DOHH2 (cell line): Measurements from ENCODE around the gene ITGAX.

Experiments used
- H3F3A ChIP-seq: fragments of 200-600 bp; sonication (generic), shearing (Covaris generic); 2 replicates; pipeline ENCODE4 v1.6.0; 2016; ENCODE audit warnings: antibody characterized with exemption, mild to moderate bottlenecking; ENCODE audit not compliant: control insufficient read depth, insufficient read depth
- H3K27ac ChIP-seq: fragments of 200-600 bp; sonication (generic); 2 replicates; pipeline ENCODE4 v1.5.1; 2014; ENCODE audit warnings: low read depth, mild to moderate bottlenecking, low read length, moderate library complexity
- H3K27me3 ChIP-seq: fragments of 200-600 bp; sonication (generic); 2 replicates; pipeline ENCODE4 v1.6.1; 2014; ENCODE audit warnings: mild to moderate bottlenecking, low read length, mixed read lengths; ENCODE audit not compliant: control insufficient read depth
- H3K36me3 ChIP-seq: fragments of 200-600 bp; sonication (generic); 2 replicates; pipeline ENCODE4 v1.6.1; 2014; ENCODE audit warnings: mild to moderate bottlenecking, low read length, moderate library complexity, mixed read lengths; ENCODE audit not compliant: control insufficient read depth
- H3K4me1 ChIP-seq: fragments of 200-600 bp; sonication (generic); 2 replicates; pipeline ENCODE4 v1.6.1; 2014; ENCODE audit warnings: mild to moderate bottlenecking, low read length, mixed read lengths; ENCODE audit not compliant: control insufficient read depth
- H3K4me2 ChIP-seq: fragments of 200-600 bp; sonication (generic); 2 replicates; pipeline ENCODE4 v1.6.0; 2014; ENCODE audit warnings: mild to moderate bottlenecking, low read length, moderate library complexity
- H3K4me3 ChIP-seq: fragments of 200-600 bp; sonication (generic); 2 replicates; pipeline ENCODE4 v1.5.1; 2014; ENCODE audit warnings: mild to moderate bottlenecking, low read length, mixed read lengths
- H3K79me2 ChIP-seq: fragments of 200-600 bp; sonication (generic); 2 replicates; pipeline ENCODE4 v1.6.1; 2014; ENCODE audit warnings: mild to moderate bottlenecking, low read length, mixed read lengths; ENCODE audit not compliant: control insufficient read depth
- H3K9me2 ChIP-seq: fragments of 200-600 bp; sonication (generic); replicated peaks from 2 replicates; pipeline ENCODE4 v1.6.1; 2014; ENCODE audit warnings: mild to moderate bottlenecking, low read length, mixed read lengths; ENCODE audit not compliant: control insufficient read depth
- H3K9me3 ChIP-seq: fragments of 200-600 bp; sonication (generic); 2 replicates; pipeline ENCODE4 v1.6.1; 2014; ENCODE audit warnings: antibody characterized with exemption, low read length, mixed read lengths; ENCODE audit not compliant: control insufficient read depth, insufficient read depth
- H4K20me1 ChIP-seq: fragments of 200-600 bp; sonication (generic); 2 replicates; pipeline ENCODE4 v1.6.0; 2014; ENCODE audit warnings: low read depth, mild to moderate bottlenecking, antibody characterized with exemption, low read length, moderate library complexity; ENCODE audit not compliant: control insufficient read depth, insufficient read depth
- EZH2phosphoT487 ChIP-seq: fragments of 200-600 bp; sonication (generic); IDR thresholded peaks from 2 replicates; pipeline ENCODE4 v1.6.1; 2017; ENCODE audit warnings: borderline replicate concordance, mild to moderate bottlenecking, antibody characterized with exemption, low read length, moderate library complexity, mixed read lengths
- TF ChIP-seq, protein P1 (sequence below): fragments of 200-600 bp; sonication (generic); IDR thresholded peaks from one replicate; pipeline ENCODE4 v1.5.1; 2014; ENCODE audit warnings: antibody characterized with exemption, mild to moderate bottlenecking, low read depth, low read length; ENCODE audit not compliant: poor library complexity, severe bottlenecking

ITGAX gene

DNA sequence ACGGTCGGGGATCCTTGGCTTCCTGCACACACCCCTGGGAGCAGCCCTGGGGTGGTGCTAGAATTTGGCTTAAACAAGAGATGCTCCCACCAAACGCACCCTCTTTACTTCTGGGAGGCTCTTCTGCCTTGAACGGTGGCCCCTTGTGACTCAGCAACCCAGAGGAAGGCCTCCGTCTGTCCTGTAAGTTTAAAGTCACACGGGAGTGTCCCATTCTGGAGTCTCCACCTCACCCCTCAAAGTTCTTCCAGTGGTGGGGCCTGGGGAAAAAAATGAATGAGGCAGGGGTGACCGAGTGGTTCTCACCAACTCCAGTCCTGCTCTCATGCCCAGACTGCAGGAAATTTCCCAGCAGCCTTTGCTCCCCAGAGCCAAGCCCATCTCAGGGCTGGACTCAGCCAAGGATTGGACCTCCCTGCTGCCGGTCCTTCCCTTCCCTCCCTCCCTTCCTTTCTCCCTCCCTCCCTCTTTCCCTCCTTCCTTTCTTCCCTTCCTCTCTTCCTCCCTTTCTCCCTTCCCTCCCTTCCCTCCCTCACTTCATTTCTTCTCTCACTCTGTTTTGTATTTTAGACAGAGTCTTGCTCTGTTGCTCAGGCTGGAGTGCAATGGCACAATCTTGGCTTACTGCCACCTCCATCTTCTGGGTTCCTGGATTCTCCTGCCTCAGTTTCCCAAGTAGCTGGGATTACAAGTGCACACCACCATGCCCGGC is 49.5 kb downstream of the ITGAX start:
- H4K20me1 ChIP-seq = no peaks in the 10 kb centered on the region
- H3K4me2 ChIP-seq = no peak overlapping the region
- H3F3A ChIP-seq = no peaks in the 10 kb centered on the region
- H3K27ac ChIP-seq = no peak overlapping the region
- H3K4me3 ChIP-seq = no peak overlapping the region
- no peaks in the 10 kb centered on the region for H3K9me2 ChIP-seq
- H3K9me3 ChIP-seq = no peaks in the 10 kb centered on the region
- H3K27me3 ChIP-seq = no peaks in the 10 kb centered on the region
- H3K4me1 ChIP-seq = no peaks in the 10 kb centered on the region
- TF ChIP-seq, protein P1, sequence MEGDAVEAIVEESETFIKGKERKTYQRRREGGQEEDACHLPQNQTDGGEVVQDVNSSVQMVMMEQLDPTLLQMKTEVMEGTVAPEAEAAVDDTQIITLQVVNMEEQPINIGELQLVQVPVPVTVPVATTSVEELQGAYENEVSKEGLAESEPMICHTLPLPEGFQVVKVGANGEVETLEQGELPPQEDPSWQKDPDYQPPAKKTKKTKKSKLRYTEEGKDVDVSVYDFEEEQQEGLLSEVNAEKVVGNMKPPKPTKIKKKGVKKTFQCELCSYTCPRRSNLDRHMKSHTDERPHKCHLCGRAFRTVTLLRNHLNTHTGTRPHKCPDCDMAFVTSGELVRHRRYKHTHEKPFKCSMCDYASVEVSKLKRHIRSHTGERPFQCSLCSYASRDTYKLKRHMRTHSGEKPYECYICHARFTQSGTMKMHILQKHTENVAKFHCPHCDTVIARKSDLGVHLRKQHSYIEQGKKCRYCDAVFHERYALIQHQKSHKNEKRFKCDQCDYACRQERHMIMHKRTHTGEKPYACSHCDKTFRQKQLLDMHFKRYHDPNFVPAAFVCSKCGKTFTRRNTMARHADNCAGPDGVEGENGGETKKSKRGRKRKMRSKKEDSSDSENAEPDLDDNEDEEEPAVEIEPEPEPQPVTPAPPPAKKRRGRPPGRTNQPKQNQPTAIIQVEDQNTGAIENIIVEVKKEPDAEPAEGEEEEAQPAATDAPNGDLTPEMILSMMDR = no peak
- no peak for TF ChIP-seq EZH2phosphoT487
- H3K36me3 ChIP-seq = no peaks in the 10 kb centered on the region
- no peaks in the 10 kb centered on the region for H3K79me2 ChIP-seq

- Histone ChIP-seq H4K20me1 (no peaks in the 10 kb centered on the region), H3K9me3 (no peaks in the 10 kb centered on the region), H3F3A (no peaks in the 10 kb centered on the region), H3K36me3 (no peaks in the 10 kb centered on the region), H3K4me3 (no peak overlapping the region), H3K27me3 (no peaks in the 10 kb centered on the region), H3K9me2 (no peaks in the 10 kb centered on the region), H3K4me1 (no peaks in the 10 kb centered on the region), H3K79me2 (no peaks in the 10 kb centered on the region), H3K27ac (no peak overlapping the region), H3K4me2 (no peak overlapping the region)
- no peak for TF ChIP-seq EZH2phosphoT487
- TF ChIP-seq, protein P1 = no peak
Observed at GRCh38 chr16:31407406-31407805, 52.4 kb downstream of the ITGAX start.

DNA sequence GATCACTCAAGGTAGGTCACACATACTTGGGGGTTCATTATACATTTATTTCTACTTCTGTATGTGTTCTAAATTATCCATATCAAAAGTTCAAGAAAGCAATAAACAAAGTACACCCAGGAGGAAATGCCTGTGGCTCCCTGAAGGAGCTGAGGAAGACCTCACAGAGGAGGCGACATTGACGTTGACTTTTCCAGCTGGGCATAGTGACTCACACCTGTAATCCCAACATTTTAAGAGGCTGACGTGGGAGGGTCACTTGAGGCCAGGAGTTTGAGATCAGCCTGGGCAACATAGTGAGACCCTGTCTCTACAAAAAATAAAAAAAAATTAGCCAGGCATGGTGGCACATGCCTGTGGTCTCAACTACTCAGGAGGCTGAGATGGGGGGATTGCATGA is 54.5 kb downstream of the ITGAX start:
- no peak for TF ChIP-seq EZH2phosphoT487
- TF ChIP-seq, protein P1 = no peak
- Histone ChIP-seq H3K27me3 (no peaks in the 10 kb centered on the region), H4K20me1 (no peaks in the 10 kb centered on the region), H3K79me2 (no peaks in the 10 kb centered on the region), H3K9me2 (no peaks in the 10 kb centered on the region), H3K36me3 (no peaks in the 10 kb centered on the region), H3K27ac (no peak overlapping the region), H3F3A (no peaks in the 10 kb centered on the region), H3K4me2 (no peak overlapping the region), H3K4me3 (no peak overlapping the region), H3K9me3 (no peaks in the 10 kb centered on the region), H3K4me1 (no peaks in the 10 kb centered on the region; the same call in 1 of the 2 replicates)
